BLaER1 treated with 17β-estradiol and CSF1 and Interleukin-3, amounts not matched to agents 10 nM and 100 nM (cell line): ENCODE results near the gene DIPK1C.

ENCODE experiments used
- H3K27ac ChIP-seq, 11 experiments: shearing (Covaris generic); formaldehyde crosslinking; 2 replicates each; pipeline ENCODE4 v1.8.1; 2022
- H3K27me3 ChIP-seq, 11 experiments: shearing (Covaris generic); formaldehyde crosslinking; 2 replicates each; pipeline ENCODE4 v1.8.1; 2022
- H3K36me3 ChIP-seq, 11 experiments: shearing (Covaris generic); formaldehyde crosslinking; 2 replicates each; pipeline ENCODE4 v1.8.1; 2022
- H3K4me1 ChIP-seq, 10 experiments: shearing (Covaris generic); formaldehyde crosslinking; 2 replicates each; pipeline ENCODE4 v1.8.1; 2022
- H3K4me2 ChIP-seq, 11 experiments: shearing (Covaris generic); formaldehyde crosslinking; 2 replicates each; pipeline ENCODE4 v1.8.1; 2022
- H3K4me3 ChIP-seq, 10 experiments: shearing (Covaris generic); formaldehyde crosslinking; 2 replicates each; pipeline ENCODE4 v1.8.1; 2022
- H3K9ac ChIP-seq, 11 experiments: shearing (Covaris generic); formaldehyde crosslinking; 2 replicates each; pipeline ENCODE4 v1.8.1; 2022
- H3K9me3 ChIP-seq, 11 experiments: shearing (Covaris generic); formaldehyde crosslinking; replicated peaks in 1 of 11; 2 replicates each; pipeline ENCODE4 v1.8.1; 2022
- H4K20me1 ChIP-seq, 11 experiments: shearing (Covaris generic); formaldehyde crosslinking; 2 replicates each; pipeline ENCODE4 v1.8.1; 2022
- Cebpa-rat ChIP-seq, 11 experiments: shearing (Covaris generic); IDR thresholded peaks; 2 replicates each; pipeline ENCODE4 v1.8.1; 2022

The DIPK1C gene

GRCh38 chr18:74478880-74479279, 21.8 kb upstream of the DIPK1C start:
- Histone ChIP-seq H3K36me3 (no peaks in the 10 kb centered on the region), H3K9me3 (peaks cover 0 to 39% (median 25%) of the 10 kb centered on the region in 11 experiments; a peak in 13 of 22 replicates), H4K20me1 (no peaks in the 10 kb centered on the region), H3K4me1 (peaks cover 11 to 57% (median 51%) of the 10 kb centered on the region in 10 experiments), H3K27me3 (no peaks in the 10 kb centered on the region), H3K27ac (no peak overlapping the region), H3K4me2 (peak overlapping the region in 8 of 11 experiments; percentile 1 to 81 (median 44); a peak in 15 of 22 replicates), H3K4me3 (no peak overlapping the region), H3K9ac (no peak overlapping the region)
- TF ChIP-seq Cebpa-rat (IDR thresholded peaks at IDR 0.05), result no peak

GRCh38 chr18:74478316-74478715, 21.2 kb upstream of the DIPK1C start:
- Histone ChIP-seq H4K20me1 (no peaks in the 10 kb centered on the region), H3K4me3 (no peak overlapping the region)
- no peak for TF ChIP-seq Cebpa-rat (IDR thresholded peaks at IDR 0.05)

GRCh38 chr18:74477771-74478170, 20.7 kb upstream of the DIPK1C start:
- Histone ChIP-seq H3K36me3 (no peaks in the 10 kb centered on the region), H3K27me3 (no peaks in the 10 kb centered on the region), H3K4me2 (peak overlapping the region in 7 of 11 experiments; percentile 16 to 71 (median 53); a peak in 12 of 22 replicates), H3K27ac (no peak overlapping the region), H4K20me1 (no peaks in the 10 kb centered on the region), H3K9me3 (peaks cover 0 to 50% (median 25%) of the 10 kb centered on the region in 11 experiments; a peak in 15 of 22 replicates), H3K4me3 (no peak overlapping the region), H3K9ac (no peak overlapping the region), H3K4me1 (peaks cover 11 to 57% (median 51%) of the 10 kb centered on the region in 10 experiments)
- TF ChIP-seq Cebpa-rat (IDR thresholded peaks at IDR 0.05), result no peak

More at GRCh38 chr18:74478316-74478715, 21.2 kb upstream of the DIPK1C start:
- H3K4me1 ChIP-seq, result peaks cover 11 to 57% (median 51%) of the 10 kb centered on the region in 10 experiments
- no peaks in the 10 kb centered on the region for H3K36me3 ChIP-seq
- peaks cover 0 to 44% (median 25%) of the 10 kb centered on the region in 11 experiments; a peak in 14 of 22 replicates for H3K9me3 ChIP-seq
- no peaks in the 10 kb centered on the region for H3K27me3 ChIP-seq
- peak overlapping the region in 6 of 11 experiments; percentile 36 to 81 (median 48); a peak in 7 of 22 replicates for H3K4me2 ChIP-seq
- H3K9ac ChIP-seq, result no peak overlapping the region
- H3K27ac ChIP-seq, result no peak overlapping the region

- Histone ChIP-seq H3K9ac (no peak overlapping the region), H3K27ac (no peak overlapping the region), H3K4me1 (peaks cover 11 to 51% (median 43%) of the 10 kb centered on the region in 10 experiments), H3K4me3 (no peak overlapping the region), H3K9me3 (peaks cover 4 to 61% (median 32%) of the 10 kb centered on the region in 11 experiments; a peak in 19 of 22 replicates), H3K36me3 (no peaks in the 10 kb centered on the region), H3K27me3 (no peaks in the 10 kb centered on the region), H3K4me2 (0 out of 22 replicates have a peak overlapping the region, but pooled peaks of 1 of the 11 experiments have one; percentile 4), H4K20me1 (no peaks in the 10 kb centered on the region)
- TF ChIP-seq Cebpa-rat (IDR thresholded peaks at IDR 0.05), result no peak
Observed at GRCh38 chr18:74476140-74476539, 19.0 kb upstream of the DIPK1C start.

GRCh38 chr18:74473976-74474640, 17.0 kb upstream of the DIPK1C start:
- peaks cover 7 to 30% (median 22%) of the 10 kb centered on the region in 10 experiments for H3K4me1 ChIP-seq
- H3K4me2 ChIP-seq, result peak overlapping the region in 8 of 11 experiments; percentile 13 to 54 (median 34); a peak in 10 of 22 replicates
- H3K9ac ChIP-seq, result no peak overlapping the region
- no peak overlapping the region for H3K27ac ChIP-seq
- TF ChIP-seq Cebpa-rat (IDR thresholded peaks at IDR 0.05), result no peak
- no peaks in the 10 kb centered on the region for H4K20me1 ChIP-seq
- H3K9me3 ChIP-seq, result peaks cover 17 to 76% (median 50%) of the 10 kb centered on the region in 11 experiments; a peak in 21 of 22 replicates
- no peaks in the 10 kb centered on the region for H3K27me3 ChIP-seq
- 0 out of 22 replicates have a peak, but pooled peaks cover 0 to 2% (median 0%) of the 10 kb centered on the region in 11 experiments for H3K36me3 ChIP-seq
- H3K4me3 ChIP-seq, result no peak overlapping the region

GRCh38 chr18:74472312-74472711, 15.2 kb upstream of the DIPK1C start:
- Histone ChIP-seq H3K4me3 (no peak overlapping the region), H3K27me3 (no peaks in the 10 kb centered on the region), H3K36me3 (0 out of 22 replicates have a peak, but pooled peaks cover 0 to 2% (median 0%) of the 10 kb centered on the region in 11 experiments), H3K4me2 (no peak overlapping the region), H3K27ac (no peak overlapping the region), H3K9me3 (peaks cover 17 to 76% (median 53%) of the 10 kb centered on the region in 11 experiments; a peak in 21 of 22 replicates), H3K9ac (no peak overlapping the region), H3K4me1 (peaks cover 6 to 20% (median 10%) of the 10 kb centered on the region in 10 experiments), H4K20me1 (no peaks in the 10 kb centered on the region)
- TF ChIP-seq Cebpa-rat (IDR thresholded peaks at IDR 0.05), result no peak

- H3K27me3 ChIP-seq, result no peaks in the 10 kb centered on the region
- 0 out of 20 replicates have a peak, but pooled peaks cover 0 to under 1% (median 0%) of the 10 kb centered on the region in 10 experiments for H3K4me1 ChIP-seq
- 0 out of 22 replicates have a peak, but pooled peaks cover 0 to 2% (median 0%) of the 10 kb centered on the region in 11 experiments for H3K36me3 ChIP-seq
- H3K4me3 ChIP-seq, result no peak overlapping the region
- TF ChIP-seq Cebpa-rat (IDR thresholded peaks at IDR 0.05), result no peak
- H3K4me2 ChIP-seq, result no peak overlapping the region
- H3K9me3 ChIP-seq, result peaks cover 17 to 61% (median 45%) of the 10 kb centered on the region in 11 experiments; a peak in 21 of 22 replicates
- H3K9ac ChIP-seq, result no peak overlapping the region
- no peaks in the 10 kb centered on the region for H4K20me1 ChIP-seq
- H3K27ac ChIP-seq, result no peak overlapping the region
Observed at GRCh38 chr18:74468547-74469061, 11.5 kb upstream of the DIPK1C start.

GRCh38 chr18:74465775-74466174, 8.7 kb upstream of the DIPK1C start:
- no peak overlapping the region for H3K27ac ChIP-seq
- no peak overlapping the region for H3K4me3 ChIP-seq
- no peak overlapping the region for H3K4me2 ChIP-seq
- peaks cover 10 to 44% (median 29%) of the 10 kb centered on the region in 11 experiments; a peak in 21 of 22 replicates for H3K9me3 ChIP-seq
- 0 out of 22 replicates have a peak, but pooled peaks cover 0 to 2% (median 0%) of the 10 kb centered on the region in 11 experiments for H3K36me3 ChIP-seq
- H3K27me3 ChIP-seq, result no peaks in the 10 kb centered on the region
- H3K4me1 ChIP-seq, result peaks cover 0 to 11% (median 9%) of the 10 kb centered on the region in 10 experiments; a peak in 13 of 20 replicates
- no peak for TF ChIP-seq Cebpa-rat (IDR thresholded peaks at IDR 0.05)
- H3K9ac ChIP-seq, result no peak overlapping the region
- no peaks in the 10 kb centered on the region for H4K20me1 ChIP-seq

- no peak for TF ChIP-seq Cebpa-rat (IDR thresholded peaks at IDR 0.05)
Observed at GRCh38 chr18:74463983-74464382, 6.9 kb upstream of the DIPK1C start.

More at GRCh38 chr18:74463983-74464382, 6.9 kb upstream of the DIPK1C start:
- Histone ChIP-seq H3K9me3 (peaks cover 0 to 30% (median 13%) of the 10 kb centered on the region in 11 experiments; a peak in 13 of 22 replicates), H3K4me2 (no peak overlapping the region), H3K4me3 (no peak overlapping the region), H3K27me3 (peaks cover 0 to 4% (median 0%) of the 10 kb centered on the region in 11 experiments; a peak in 2 of 22 replicates), H3K4me1 (peaks cover 6 to 29% (median 26%) of the 10 kb centered on the region in 10 experiments; a peak in 18 of 20 replicates), H3K36me3 (no peaks in the 10 kb centered on the region), H4K20me1 (no peaks in the 10 kb centered on the region), H3K27ac (no peak overlapping the region), H3K9ac (no peak overlapping the region)
